Omental fat pad (tissue), 4 donors: ENCODE measurements around the gene FAM174B. TPM values are rescaled to one million over a fixed set of nuclear protein-coding genes. Genes with fewer than 3 reads are reported as not detected.

Source experiments
- ATAC-seq: fragments of 150-250 bp; one replicate; pipeline ENCODE4 v1.9.1; 2016; ENCODE audit warnings: mild to moderate bottlenecking, moderate library complexity; ENCODE audit not compliant: low FRiP score
- DNase-seq: peaks from one replicate; pipeline ENCODE4 v3.0.0-alpha.2; 2019; ENCODE audit warnings: low spot score
- total RNA-seq, 4 donors: library from RNA; depleted of rRNA; stranded (reverse); fragments of >200 nt; gene quantifications; one replicate each; pipeline ENCODE4 v1.1.0, GENCODE V29; 2016
- TF ChIP-seq, protein P1 (sequence below), 3 donors: fragments of 450-650 bp; IDR thresholded peaks; one replicate each; pipeline ENCODE4 v1.5.1; 2016 to 2017; ENCODE audit warnings: antibody characterized with exemption in 3 of 3, mild to moderate bottlenecking in 3 of 3, moderate library complexity in 2 of 3

FAM174B gene
- total RNA-seq, 4 donors from 2014 or later: 3.1 to 17.0 (median 11.1) TPM

DNA sequence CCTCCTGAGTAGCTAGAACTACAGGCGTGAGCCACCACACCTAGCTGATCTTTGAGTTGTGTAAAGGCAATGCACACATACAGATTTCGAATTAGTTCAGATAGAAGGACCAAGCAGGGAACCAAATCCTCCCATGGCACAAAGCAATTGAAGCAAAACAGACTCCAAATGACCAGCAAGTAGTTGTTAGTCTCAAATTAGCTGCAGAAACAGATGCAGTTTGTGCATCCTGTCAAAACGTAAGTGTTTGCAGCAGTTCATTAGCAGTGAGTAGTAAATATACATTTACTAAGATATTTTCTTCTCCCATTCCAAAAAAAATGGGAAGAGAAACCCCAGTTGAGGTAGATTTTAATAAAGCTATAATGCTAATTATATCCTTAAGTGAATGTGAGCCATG lies 15.8 kb upstream of the FAM174B start:
- TF ChIP-seq, protein P1, sequence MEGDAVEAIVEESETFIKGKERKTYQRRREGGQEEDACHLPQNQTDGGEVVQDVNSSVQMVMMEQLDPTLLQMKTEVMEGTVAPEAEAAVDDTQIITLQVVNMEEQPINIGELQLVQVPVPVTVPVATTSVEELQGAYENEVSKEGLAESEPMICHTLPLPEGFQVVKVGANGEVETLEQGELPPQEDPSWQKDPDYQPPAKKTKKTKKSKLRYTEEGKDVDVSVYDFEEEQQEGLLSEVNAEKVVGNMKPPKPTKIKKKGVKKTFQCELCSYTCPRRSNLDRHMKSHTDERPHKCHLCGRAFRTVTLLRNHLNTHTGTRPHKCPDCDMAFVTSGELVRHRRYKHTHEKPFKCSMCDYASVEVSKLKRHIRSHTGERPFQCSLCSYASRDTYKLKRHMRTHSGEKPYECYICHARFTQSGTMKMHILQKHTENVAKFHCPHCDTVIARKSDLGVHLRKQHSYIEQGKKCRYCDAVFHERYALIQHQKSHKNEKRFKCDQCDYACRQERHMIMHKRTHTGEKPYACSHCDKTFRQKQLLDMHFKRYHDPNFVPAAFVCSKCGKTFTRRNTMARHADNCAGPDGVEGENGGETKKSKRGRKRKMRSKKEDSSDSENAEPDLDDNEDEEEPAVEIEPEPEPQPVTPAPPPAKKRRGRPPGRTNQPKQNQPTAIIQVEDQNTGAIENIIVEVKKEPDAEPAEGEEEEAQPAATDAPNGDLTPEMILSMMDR (IDR thresholded peaks at IDR 0.05): no peak
- ATAC-seq: no peak
- DNase-seq: no peak

DNA sequence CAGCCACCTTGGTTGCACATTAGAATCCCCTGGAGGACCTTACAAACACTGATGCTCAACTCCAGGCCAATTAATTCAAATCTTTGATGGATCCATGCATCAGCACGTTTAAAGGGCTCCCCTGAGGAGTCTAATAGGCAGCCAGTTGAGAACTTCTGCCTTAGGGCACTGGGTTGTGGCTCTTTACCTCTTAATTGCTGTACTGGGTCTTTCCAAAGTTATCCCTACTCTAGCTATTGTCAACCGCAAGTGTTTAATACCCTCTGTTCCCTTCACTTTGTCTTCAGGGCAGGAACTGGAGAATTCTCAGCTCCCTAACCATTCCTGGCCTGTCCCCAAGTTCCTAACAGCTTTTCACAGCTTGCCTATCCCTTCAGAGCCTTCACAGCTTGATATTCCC lies 15.0 kb upstream of the FAM174B start:
- TF ChIP-seq, protein P1 (IDR thresholded peaks at IDR 0.05): no peak
- no peak for ATAC-seq
- no peak for DNase-seq

DNA sequence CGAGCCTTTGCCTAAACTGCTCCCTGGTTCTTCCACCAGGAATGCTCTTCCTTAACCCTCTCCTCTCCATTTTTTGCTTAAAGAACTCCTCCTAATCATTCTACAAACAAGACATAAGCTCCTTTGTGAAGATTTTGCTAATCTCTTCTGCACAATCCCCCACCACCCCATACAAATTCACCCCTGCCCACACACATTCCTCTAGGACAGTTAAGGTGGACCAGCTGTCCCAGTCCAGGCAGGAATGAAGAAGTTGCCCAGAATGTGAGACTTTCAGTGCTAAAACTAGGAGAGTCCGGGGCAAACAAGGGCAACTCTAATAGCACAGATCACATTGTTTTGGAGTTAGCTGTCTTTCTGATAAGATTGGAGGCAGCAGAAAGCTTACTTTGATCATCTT lies 13.9 kb upstream of the FAM174B start:
- TF ChIP-seq, protein P1 (IDR thresholded peaks at IDR 0.05): no peak
- ATAC-seq: no peak

DNA sequence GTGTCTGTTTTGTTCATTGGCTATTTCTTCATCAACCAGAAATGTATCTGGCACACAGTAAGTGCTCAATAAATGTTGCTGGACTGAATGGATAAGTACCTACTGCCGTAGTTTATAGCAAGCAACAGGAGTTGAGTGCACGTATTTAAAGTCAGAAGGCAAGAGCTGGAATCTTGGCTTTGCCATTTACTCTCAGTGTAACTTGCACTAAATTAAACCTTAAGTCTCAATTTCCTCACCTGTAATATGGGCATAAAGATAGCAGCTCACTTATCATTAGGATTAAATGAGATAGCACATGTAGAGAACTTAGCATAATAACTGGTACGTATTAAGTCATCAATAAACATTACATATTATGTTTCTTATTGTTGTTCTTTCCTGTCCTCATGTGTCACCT lies 13.0 kb upstream of the FAM174B start:
- DNase-seq (no peak), ATAC-seq (no peak)
- TF ChIP-seq, protein P1 (IDR thresholded peaks at IDR 0.05): no peak

More for the DNA sequence above, 13.9 kb upstream of the FAM174B start:
- DNase-seq: no peak

DNA sequence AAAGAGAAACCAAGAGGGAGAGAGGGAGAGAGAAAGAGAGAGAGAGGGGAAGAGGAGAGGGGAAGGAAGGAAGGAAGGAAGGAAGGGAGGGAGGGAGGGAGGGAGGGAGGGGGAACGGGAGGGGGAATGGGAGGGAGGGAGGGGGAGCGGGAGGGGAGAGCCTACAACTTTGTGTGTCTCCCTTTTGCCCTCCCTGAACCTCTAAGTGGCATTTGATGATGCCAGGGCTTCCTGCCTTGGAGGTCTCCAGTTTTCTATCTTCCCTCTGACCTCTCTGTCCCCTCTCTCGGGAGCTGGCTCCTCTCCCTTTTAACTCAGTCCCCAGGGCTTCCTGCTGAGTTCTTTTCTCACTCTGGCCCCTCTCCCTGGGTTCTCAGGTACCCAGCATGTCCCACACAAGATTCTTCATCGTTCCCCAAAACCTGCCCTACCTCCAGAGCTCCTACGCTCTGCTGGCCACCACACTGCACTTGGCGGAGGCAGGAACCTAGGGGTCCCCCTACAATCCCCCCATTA lies 12.5 kb upstream of the FAM174B start:
- no peak for DNase-seq
- TF ChIP-seq, protein P1 (IDR thresholded peaks at IDR 0.05): no peak
- ATAC-seq: no peak

DNA sequence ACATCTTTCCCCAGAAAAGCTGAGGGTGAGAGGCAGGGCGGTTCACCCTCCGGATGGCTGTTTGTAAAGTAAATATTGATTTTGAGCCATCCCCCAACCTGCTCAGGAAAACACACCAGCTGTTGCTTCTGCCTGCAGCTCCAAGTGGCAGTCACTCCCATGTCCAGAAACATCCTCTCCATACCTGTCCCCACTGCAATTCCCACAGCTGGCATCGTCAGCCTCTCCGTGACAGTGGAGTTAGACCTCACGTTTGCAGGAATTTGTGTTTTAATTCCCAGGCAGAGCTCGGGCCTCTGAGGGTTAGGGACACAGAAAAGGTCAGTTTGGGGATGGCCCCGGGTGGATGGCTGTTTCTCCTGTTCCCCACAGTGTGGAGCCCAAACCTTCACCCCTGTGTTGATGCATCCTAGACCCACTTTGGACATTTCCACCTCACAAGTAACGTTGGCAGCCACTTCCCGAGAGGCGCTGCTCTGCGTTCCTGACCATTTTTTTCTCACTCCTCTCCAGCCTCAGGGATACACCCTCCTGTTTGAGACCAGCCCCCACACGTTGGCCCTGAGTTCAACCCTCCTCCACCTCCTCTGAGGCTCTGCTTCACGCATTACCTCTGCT lies 11.8 kb upstream of the FAM174B start:
- TF ChIP-seq, protein P1 (IDR thresholded peaks at IDR 0.05): no peak
- DNase-seq: no peak
- peak; percentile 52 for ATAC-seq

DNA sequence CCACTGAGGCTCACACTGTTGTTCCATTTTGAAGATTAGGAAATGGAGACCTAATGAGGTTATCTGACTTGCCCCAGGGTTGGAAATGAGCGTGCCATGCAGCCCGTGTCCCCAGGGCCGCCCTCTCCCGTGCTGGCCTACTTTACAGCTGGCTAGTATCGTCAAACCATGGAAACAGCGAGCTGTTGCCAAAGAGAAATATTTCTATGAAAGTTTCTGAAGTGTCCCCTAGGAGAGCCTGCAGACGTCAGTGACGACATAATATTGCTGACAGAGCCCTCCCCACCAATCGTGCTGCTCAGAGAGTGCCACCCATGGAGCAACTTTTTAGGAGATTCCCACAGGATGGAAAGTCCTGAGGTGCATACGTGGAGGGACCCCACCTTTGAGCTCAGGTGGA lies 11.2 kb upstream of the FAM174B start:
- DNase-seq: no peak
- TF ChIP-seq, protein P1 (IDR thresholded peaks at IDR 0.05): no peak
- peak; percentile 11 for ATAC-seq
